Stimulated activated CD8-positive, alpha-beta memory T cell treated with anti-CD3 and anti-CD28 coated beads, Interleukin-12 subunit alpha, Interleukin-12 subunit beta, amount 100 ng/mL, for 24 hours (primary cell): ENCODE measurements around the gene MGAT5.

Source experiments
- DNase-seq: peaks from one replicate; pipeline ENCODE4 v3.0.0-alpha.2; 2020; ENCODE audit errors: extremely low read depth

MGAT5 gene

GRCh38 chr2:134368009-134368817 is 114.3 kb downstream of the MGAT5 start:
- DNase-seq = no peak

DNA sequence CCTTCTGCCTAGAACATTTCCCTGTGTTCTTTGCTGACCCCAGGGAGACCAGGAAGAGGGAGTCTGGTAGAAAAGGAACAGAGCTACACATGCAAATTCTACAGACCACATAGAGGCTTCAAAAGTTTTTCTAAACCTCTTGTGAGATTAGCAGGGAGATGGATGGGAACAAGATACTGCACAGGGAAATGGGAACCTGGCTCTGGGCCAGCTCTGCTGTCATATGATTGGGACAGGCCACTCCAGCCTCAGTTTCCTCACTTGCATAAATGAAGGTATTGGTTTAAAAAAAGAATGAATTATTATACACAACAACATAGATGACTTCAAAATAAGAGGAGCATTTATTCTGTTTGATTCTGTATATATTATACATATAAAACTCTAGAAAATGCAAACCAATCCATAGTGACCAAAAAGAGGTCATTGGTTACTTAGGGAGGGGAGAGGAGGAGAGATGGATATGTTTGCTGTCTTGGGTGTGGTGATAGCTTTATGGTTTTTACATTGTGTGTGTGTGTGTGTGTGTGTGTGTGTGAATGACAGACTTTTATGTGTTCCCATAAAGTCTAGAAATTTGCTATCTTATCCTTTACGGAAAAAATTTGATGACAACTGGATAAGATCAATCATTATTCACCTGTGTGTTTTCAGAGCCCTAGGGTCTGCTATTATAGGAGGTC is 115.5 kb downstream of the MGAT5 start:
- DNase-seq = no peak

DNA sequence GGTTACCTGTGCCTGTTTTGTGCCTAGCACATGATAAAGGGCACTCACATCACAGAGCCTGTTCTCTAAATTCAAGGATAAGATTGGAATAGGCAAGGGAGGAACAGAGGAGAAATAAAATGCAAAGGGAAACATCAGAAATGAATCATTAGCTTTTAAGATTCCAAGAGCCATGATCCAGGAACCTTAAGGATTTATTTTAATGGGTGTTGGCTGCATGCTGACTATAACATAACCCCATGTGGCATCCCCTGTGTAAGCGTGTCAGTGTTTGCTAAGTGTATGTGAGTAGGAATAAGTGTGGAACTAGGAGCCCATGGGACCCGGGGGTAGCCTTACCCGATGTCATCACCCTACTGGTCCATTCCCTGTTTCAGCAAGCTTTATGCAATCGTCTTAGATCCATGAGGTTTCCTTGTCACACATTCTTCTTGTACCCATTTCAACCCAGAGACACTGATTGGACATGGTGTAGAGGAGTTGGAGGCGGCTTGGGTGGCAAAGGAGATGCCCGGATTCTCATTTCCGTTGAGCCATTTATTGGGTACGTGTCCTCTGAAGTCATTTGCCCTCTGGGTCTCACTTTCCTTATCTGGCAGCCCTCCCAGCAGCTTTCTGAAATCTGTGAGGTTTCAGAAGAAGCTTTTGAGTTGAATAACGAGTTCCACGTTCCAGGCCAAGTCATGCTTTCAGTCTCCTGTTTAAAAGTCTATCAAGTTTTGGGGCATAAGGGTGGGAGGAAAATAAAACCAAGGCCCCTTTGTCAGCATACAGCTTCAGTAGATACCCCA is 117.0 kb downstream of the MGAT5 start:
- no peak for DNase-seq

DNA sequence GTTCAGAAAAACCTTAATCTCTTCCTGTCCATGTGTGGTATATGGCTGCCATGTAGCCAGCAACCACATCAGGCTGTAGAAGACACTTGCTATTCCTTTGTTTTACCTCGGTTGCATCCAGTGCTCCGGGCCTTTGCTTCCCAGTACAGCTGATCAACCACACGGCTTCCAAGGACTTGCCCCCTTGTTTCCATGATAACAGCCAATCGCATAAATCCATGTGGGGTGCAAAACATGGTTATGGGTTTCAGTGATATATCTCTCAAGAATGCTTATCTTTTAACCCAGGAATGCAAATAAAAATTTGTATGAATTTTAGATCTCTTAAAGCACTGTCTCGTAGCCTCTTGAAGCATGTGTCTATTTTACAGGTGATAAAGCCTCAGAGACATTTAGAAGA is 118.3 kb downstream of the MGAT5 start:
- DNase-seq = no peak

DNA sequence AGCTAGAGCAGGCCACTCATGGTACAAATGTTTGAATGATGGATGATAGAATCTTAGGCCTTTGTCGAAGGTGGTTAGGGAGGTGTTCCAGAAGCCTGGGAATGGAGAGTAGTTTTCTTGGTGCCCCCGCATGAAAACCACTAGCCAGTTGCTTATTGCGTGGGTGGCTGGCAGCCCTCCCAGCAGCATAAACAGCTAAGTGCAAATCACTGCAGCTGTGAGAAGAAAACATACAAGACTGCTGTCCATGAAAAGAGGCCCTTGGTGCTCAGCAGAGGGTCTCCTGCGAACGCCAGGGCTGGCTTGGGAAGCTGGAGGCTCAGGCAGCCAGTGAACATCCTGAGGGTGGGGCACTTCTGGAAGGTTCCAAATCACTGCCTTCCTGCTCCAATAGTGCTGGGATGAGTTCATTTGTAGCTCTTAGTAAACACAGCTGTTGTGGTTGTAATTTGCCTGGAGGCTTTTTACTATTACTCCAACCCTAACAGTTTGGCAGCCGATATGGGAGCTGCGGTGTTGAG is 118.8 kb downstream of the MGAT5 start:
- DNase-seq = no peak

- DNase-seq = no peak
Measured at GRCh38 chr2:134375935-134376334, 122.1 kb downstream of the MGAT5 start.

DNA sequence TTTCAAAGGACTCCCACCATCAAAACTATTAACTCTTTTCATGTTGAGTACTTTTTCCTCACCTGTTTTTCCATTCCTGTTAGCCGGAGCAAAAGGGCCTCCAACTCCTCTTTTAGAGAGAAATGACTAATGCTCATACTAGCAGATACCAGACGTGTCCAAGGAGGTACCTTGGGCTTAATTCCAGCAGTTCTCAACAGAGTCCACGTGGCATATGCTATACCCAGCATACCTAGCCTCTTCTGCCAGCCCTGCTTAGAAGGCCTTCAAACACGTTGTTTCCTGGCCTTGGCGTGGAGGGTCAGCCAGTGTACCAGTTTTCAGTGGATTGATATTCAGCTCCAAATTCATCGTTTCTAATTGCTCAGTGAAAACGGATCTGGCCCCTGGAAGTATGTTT is 123.9 kb downstream of the MGAT5 start:
- no peak for DNase-seq

- no peak for DNase-seq
Measured at GRCh38 chr2:134379293-134379692, 125.4 kb downstream of the MGAT5 start.

DNA sequence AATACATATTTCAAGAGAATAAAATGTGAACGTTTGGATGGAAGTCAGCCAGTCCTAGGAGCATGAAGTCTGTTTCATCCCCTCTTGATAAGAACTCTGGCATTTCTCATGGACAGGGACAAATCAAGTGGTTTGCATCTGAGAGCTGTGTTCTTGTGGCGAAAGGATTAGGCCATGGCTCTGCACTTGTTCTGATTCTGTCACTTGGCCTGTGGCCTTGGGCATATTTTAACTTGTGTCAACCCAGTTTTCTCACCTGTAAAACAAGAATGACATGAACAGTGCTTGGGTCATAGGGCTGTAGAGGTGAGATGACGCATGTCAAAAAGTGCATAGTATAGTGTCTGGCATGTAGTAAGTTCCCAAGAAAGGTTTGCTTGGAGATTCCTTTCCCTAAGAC is 125.8 kb downstream of the MGAT5 start:
- DNase-seq = no peak

DNA sequence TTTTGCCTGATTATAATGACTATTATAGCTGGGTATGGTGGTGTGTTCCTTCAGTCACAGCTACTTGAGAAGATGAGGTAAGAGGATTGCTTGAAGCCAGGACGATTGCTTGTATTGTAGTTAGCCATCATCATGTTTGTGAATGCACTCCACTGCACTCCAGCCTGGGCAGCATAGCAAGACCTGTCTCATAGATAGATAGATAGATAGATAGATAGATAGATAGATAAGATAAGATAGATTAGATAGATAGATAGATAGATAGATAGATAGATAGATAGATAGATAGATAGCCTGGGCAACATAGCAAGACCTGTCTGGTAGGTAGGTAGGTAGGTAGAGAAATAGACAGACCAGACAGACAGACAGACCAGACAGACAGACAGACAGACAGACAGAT is 127.3 kb downstream of the MGAT5 start:
- no peak for DNase-seq

DNA sequence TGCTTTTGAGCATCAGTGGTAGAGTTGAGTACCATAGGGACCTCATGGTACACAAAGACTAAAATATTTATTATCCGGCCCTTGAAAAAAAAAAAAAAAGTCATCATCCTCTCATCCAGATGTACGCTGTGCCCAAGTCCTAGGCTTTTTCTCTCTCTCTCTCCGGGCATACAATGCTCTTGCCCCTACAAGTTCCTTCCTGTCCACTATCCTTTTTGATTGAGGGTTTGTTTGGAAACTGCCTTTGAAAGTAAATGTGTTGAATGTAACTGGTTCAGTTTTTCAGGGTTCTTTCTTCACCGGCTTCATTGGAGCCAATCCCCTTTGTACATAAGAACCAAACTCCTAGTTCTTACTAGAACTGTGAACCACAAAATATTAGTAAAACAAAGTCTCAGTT is 130.3 kb downstream of the MGAT5 start:
- DNase-seq = no peak

- DNase-seq = no peak
Measured at GRCh38 chr2:134385195-134385594, 131.3 kb downstream of the MGAT5 start.

GRCh38 chr2:134386310-134386709 is 132.4 kb downstream of the MGAT5 start:
- no peak for DNase-seq

DNA sequence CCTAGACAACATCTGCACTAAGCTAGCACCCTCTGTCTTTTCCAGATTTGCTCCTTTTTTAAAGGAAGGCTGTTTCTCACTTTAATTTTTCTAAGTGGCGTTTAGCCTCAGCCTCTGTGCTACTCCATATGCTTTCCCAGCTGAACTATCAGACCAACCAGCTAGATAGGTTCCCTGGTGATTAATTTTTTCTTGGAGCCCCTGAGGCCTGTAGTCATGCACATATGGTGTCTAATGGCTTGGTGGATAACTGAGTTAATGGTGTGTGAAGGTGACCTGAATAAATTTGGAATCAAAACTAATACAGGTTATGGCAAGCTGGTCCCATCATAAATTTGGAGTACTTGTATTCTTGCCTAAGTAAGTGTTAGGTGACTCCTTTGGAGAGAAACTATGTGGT is 135.5 kb downstream of the MGAT5 start:
- no peak for DNase-seq

DNA sequence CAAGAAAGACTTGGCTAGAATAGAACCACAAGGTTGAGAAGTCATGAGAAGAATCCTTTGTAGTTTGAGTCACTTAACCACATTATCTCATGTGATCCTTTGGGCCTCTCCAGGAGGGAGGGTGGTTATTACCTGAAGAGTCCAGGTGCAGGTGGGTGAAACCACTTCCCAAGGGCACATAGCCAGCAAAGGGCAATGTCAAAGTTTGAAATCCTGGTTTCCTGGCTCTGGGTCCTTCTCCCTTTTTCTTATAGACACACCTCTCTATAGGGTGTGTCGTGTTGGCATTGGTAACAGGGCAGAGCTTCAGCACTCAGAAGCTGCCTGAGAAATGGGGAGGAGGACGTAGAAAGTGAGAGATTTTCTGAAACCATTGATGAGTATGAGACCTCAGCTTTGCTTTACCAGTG is 137.9 kb downstream of the MGAT5 start:
- DNase-seq = no peak

GRCh38 chr2:134392442-134393074 is 138.7 kb downstream of the MGAT5 start:
- no peak for DNase-seq

DNA sequence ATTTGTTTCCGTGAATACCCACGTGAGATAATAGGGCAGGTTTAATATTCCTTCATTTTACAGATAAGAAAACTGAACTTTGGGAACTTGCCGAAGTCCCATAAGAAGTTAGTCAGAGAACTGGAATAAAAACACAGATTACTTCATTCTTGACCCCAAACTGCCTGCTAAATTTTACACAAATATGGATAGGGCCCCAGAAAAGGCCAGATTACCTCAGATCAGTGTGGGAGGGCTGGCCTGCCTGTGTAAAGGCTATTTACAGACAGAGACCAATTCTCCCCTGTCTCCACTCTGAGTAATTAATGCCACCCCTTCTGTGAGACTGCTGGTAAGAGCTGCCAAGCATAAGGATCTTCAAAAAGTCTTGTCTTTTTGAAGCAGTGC is 139.2 kb downstream of the MGAT5 start:
- DNase-seq = no peak

DNA sequence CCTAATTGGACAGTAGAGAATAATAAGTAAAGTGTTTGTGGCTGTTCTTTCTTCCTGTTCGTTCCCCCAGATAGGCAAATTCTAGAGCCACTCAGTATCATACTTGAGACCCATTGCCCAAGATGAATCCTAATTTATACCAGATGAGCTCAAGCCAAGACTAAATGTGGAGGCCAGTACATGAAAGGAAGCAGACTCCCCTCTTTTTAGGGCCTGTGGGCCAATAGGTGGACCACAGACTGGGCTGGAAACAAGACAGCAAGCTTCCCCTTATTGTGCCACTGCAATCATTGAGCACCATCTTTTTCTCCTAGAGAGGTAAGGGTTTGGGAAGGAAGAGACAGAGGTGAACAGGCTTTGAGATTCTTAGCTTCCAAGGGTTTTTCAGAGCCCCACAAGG is 141.9 kb downstream of the MGAT5 start:
- no peak for DNase-seq

- DNase-seq = no peak
Measured at GRCh38 chr2:134396493-134396892, 142.6 kb downstream of the MGAT5 start.

DNA sequence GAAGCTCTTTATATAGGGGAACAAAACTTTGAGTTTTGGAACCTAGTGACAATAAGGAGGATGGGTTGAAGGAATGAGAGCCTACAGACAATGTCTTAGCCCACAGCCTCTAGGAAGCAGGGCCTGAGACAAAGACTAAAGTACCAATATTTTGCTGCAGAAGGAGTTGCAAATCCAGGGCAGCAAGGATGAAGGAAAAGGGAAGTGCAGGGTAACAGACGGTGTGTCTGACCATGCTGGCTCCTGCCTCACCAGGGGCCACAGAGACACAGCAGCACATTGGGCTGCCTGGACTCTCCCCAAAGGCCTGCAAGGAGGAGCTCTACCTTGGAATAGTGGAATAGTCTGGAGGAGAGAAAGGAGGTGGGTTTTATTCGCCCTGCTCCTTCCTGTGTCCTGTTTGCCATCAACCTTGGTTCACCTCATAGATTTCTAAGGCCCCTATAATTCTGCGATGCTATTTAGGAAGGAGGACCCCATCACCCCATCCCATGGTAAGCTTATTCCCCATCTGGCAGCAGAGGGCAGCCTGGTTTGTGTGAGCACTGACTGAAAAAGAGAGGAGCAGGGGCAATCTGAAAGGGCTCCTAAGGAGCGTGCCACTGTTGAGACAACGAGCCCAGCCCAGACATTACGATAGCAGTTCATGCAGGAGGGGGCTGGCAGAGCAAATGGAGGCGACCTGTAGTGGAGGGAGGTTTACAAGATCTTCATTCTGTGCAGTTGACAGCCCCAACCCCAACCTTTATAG is 143.4 kb downstream of the MGAT5 start:
- no peak for DNase-seq

DNA sequence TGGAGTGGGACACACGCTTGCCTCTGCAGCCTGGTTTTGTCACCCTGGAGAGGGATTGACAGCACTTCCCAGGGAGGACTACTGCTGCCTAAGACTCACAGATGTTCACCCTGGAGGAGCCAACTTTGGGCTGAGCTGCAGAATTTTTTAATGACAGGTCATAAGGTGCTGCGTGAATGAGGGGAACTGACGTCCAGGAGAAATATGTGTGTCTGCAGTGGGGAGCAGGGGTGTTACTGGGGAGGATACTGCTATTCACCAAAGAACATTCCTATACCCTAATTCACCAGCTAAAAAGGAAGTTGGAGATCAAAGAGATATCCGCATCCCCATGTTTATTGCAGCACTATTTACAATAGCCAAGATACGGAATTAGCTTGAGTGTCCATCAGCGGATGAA is 144.4 kb downstream of the MGAT5 start:
- no peak for DNase-seq
